ENCODE data around the gene CHMP6. TPM values are rescaled to one million over a fixed set of nuclear protein-coding genes. Genes with fewer than 3 reads are reported as not detected.

The CHMP6 gene
- polyA plus RNA-seq, 1 experiment: 27.3 TPM

- TF ChIP-seq CTCF (IDR thresholded peaks at IDR 0.05; ENCODE audit: low read depth, low read length): no peak
- no peak overlapping the region for H3K4me3 ChIP-seq (ENCODE audit: low read depth, low read length)
- POLR2A ChIA-PET: no interaction called here
- H3K27me3 ChIP-seq (ENCODE audit: control insufficient read depth, insufficient read depth, low read length): no peaks in the 10 kb centered on the region
- CTCF ChIA-PET: interaction anchor here (1.0 kb wide), 1 partner anchor 522 kb away, joined by 3 read pairs; no protein-coding TSS in a partner anchor
- no peaks in the 10 kb centered on the region; the same call in 1 of the 2 replicates for H3K9me3 ChIP-seq (ENCODE audit: control insufficient read depth, insufficient read depth, low read length)
- no peak for DNase-seq (ENCODE audit: low read depth, low spot score)
- H3K27ac ChIP-seq (ENCODE audit: low read depth, low read length): no peak overlapping the region
Observed at GRCh38 chr17:80948976-80949450, 42.6 kb upstream of the CHMP6 start.

GRCh38 chr17:80949451-80950421, 41.9 kb upstream of the CHMP6 start:
- ChIA-PET CTCF (interaction anchor here (1.0 kb wide), 1 partner anchor 522 kb away, joined by 3 read pairs; no protein-coding TSS in a partner anchor), POLR2A (no interaction called here)
- no peaks in the 10 kb centered on the region for H3K27me3 ChIP-seq (ENCODE audit: control insufficient read depth, insufficient read depth, low read length)
- H3K27ac ChIP-seq (ENCODE audit: low read depth, low read length): no peak overlapping the region
- no peaks in the 10 kb centered on the region; the same call in 1 of the 2 replicates for H3K9me3 ChIP-seq (ENCODE audit: control insufficient read depth, insufficient read depth, low read length)
- DNase-seq (ENCODE audit: low read depth, low spot score): no peak
- no peak for TF ChIP-seq CTCF (IDR thresholded peaks at IDR 0.05; ENCODE audit: low read depth, low read length)
- H3K4me3 ChIP-seq (ENCODE audit: low read depth, low read length): no peak overlapping the region

- POLR2A ChIA-PET: no interaction called here
- Histone ChIP-seq H3K27ac (ENCODE audit: low read depth, low read length) (no peak overlapping the region), H3K27me3 (ENCODE audit: control insufficient read depth, insufficient read depth, low read length) (no peaks in the 10 kb centered on the region), H3K9me3 (ENCODE audit: control insufficient read depth, insufficient read depth, low read length) (peaks cover 2% of the 10 kb centered on the region; the same call in 1 of the 2 replicates), H3K4me3 (ENCODE audit: low read depth, low read length) (no peak overlapping the region)
- CTCF ChIA-PET: no interaction called here
- no peak for DNase-seq (ENCODE audit: low read depth, low spot score)
- no peak for TF ChIP-seq CTCF (IDR thresholded peaks at IDR 0.05; ENCODE audit: low read depth, low read length)
Observed at GRCh38 chr17:80950466-80951120, 41.0 kb upstream of the CHMP6 start.

GRCh38 chr17:80951121-80952090, 40.2 kb upstream of the CHMP6 start:
- H3K4me3 ChIP-seq (ENCODE audit: low read depth, low read length): no peak overlapping the region
- no peak overlapping the region for H3K27ac ChIP-seq (ENCODE audit: low read depth, low read length)
- CTCF ChIA-PET: no interaction called here
- H3K9me3 ChIP-seq (ENCODE audit: control insufficient read depth, insufficient read depth, low read length): peaks cover 2% of the 10 kb centered on the region; the same call in 1 of the 2 replicates
- DNase-seq (ENCODE audit: low read depth, low spot score): no peak
- POLR2A ChIA-PET: no interaction called here
- H3K27me3 ChIP-seq (ENCODE audit: control insufficient read depth, insufficient read depth, low read length): no peaks in the 10 kb centered on the region
- TF ChIP-seq CTCF (IDR thresholded peaks at IDR 0.05; ENCODE audit: low read depth, low read length): no peak
